Vein endothelial cell (primary cell): ENCODE data around the gene SH2D3A. TPM values are rescaled to one million over a fixed set of nuclear protein-coding genes. Genes with fewer than 3 reads are reported as not detected.

Experiments
- total RNA-seq: library from RNA; depleted of rRNA; stranded (reverse); fragments of >200 nt; gene quantifications from 2 replicates; pipeline ENCODE4 v1.2.3, GENCODE V29; 2012

Gene SH2D3A
- total RNA-seq, result 0.29 and 2.9 TPM in 2 replicates

GRCh38 chr19:6767357-6768235 lies at the start of gene SH2D3A:
SH2D3A (minus strand) TSS chr19:6767435; CDS start chr19:6763748, 3,687 bp downstream.

GRCh38 chr19:6772028-6772865 lies 5.0 kb upstream of the SH2D3A start, which contains the start of gene VAV1:
VAV1 (plus strand) TSS chr19:6772708; CDS start chr19:6772808, 100 bp downstream.

GRCh38 chr19:6739390-6739882 lies 27.8 kb downstream of the SH2D3A start, which contains the start of gene TRIP10:
TRIP10 (plus strand) TSS chr19:6739680; CDS start chr19:6739762, 82 bp downstream.

GRCh38 chr19:6737284-6737872 lies 29.9 kb downstream of the SH2D3A start, which contains the start of gene GPR108:
GPR108 (minus strand) TSS chr19:6737580; CDS start chr19:6737576, 4 bp downstream.

GRCh38 chr19:6720369-6721137 lies 46.7 kb downstream of the SH2D3A start, which contains the start of gene C3:
C3 (minus strand) TSS chr19:6720650; CDS start chr19:6720589, 61 bp downstream.

Other genes with a start within 250 kb of the SH2D3A start
- 0.65 and 1.1 TPM in 2 replicates for gene TNFSF9, start 236.4 kb downstream of the SH2D3A start, total RNA-seq
- not detected in 2 replicates for gene CD70, start 176.3 kb downstream of the SH2D3A start, total RNA-seq
- not detected in 2 replicates for gene TNFSF14, start 97.3 kb downstream of the SH2D3A start, total RNA-seq
- gene C3, start 46.8 kb downstream of the SH2D3A start, total RNA-seq, result under 0.01 and 0.57 TPM in 2 replicates
- gene GPR108, start 29.9 kb downstream of the SH2D3A start, total RNA-seq, result 42.7 and 50.6 TPM in 2 replicates
- gene TRIP10, start 27.8 kb downstream of the SH2D3A start, total RNA-seq, result 50.4 and 66.3 TPM in 2 replicates
- gene VAV1, start 5.3 kb upstream of the SH2D3A start, total RNA-seq, result not detected in 2 replicates
- gene ADGRE1, start 120.1 kb upstream of the SH2D3A start, total RNA-seq, result not detected in 2 replicates